ENCODE measurements around the gene HOXC6.
"Not testable (repeated sequence)": the region's sequence is repeated elsewhere in the genome, so short reads cannot be mapped to it uniquely, and the experiment has no call there.

HOXC6 gene

GRCh38 chr12:54034785-54035310, 6.6 kb downstream of the HOXC6 start:
- no peak for DNase-seq
- in situ Hi-C loops (cut with HindIII; ENCODE audit: low pct_ligation_motif_present, low pct_unique_long_range_greater_than_20kb, low sequenced_read_pairs) = no loop called here

DNA sequence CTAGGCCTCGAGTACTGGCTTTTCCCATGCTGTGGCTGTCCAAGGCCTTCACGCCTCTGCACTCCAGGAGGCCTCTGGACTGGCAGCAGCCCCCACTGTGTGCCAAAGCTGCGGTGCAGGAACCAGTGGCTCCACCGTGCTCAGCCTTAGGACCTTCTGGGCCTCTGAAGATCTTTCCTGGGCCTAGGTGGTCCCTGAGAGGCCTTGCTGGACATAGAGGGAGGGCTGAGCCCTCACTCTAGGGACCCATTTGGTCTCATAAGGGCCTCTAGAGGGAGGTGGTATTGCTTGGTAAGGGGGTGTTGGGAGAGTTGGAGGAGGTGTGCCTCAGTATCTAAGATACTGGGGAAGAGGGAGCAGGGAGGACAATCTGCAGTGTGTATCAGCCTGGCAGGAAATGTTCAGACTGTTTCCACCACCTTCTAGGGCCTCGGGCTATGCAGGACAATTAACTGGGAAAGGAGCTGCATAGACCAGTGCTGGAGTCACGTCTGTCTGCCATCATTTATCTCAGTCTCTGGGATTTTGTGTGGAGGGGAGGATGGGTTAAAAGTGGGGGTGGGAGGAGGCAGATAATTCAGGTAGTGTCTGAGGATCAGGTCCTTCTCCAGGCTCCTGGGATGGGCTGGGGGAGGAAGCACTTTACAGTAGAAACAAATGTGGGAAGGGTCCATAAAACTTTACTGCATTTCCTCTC, 7.5 kb downstream of the HOXC6 start:
- no peak for DNase-seq
- in situ Hi-C loops (cut with HindIII; ENCODE audit: low pct_ligation_motif_present, low pct_unique_long_range_greater_than_20kb, low sequenced_read_pairs) = no loop called here

DNA sequence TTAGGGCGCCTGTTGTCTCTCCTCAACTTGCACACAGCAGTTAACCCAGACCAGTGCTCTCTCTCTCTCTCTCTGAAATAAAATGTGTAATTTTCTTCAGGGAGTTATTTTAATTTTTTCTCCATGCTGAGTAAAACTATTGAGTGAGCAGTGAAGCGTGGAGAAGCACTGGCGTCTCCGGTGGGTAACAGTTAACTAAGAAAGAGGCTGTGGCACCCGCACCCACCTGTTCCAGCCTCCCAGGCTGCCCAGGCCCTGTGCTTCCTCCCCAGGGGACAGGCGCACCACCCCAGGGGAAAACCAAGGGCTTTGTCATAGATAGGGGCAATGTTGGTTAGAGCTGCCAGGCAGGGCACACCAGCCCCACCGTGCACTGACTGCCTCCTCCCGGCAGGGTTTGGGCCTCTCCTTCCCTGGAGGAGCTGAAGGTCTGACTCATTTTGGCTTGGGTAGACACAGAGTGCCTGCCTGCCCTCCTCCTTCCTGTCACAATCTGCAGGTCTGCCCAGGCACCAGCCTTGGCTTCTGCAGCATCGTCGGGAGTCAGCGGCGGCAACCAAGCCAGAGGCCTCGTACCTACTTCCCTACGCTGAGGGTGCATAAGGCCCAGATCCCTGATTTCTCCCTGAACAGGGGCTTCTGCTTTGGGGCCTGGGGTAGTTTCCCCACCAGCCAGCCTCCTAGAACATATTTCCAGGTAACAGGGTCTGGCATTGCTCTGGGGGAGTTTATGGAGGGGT, 8.6 kb downstream of the HOXC6 start:
- in situ Hi-C loops (cut with HindIII; ENCODE audit: low pct_ligation_motif_present, low pct_unique_long_range_greater_than_20kb, low sequenced_read_pairs) = no loop called here
- DNase-seq = peak; percentile 97

DNA sequence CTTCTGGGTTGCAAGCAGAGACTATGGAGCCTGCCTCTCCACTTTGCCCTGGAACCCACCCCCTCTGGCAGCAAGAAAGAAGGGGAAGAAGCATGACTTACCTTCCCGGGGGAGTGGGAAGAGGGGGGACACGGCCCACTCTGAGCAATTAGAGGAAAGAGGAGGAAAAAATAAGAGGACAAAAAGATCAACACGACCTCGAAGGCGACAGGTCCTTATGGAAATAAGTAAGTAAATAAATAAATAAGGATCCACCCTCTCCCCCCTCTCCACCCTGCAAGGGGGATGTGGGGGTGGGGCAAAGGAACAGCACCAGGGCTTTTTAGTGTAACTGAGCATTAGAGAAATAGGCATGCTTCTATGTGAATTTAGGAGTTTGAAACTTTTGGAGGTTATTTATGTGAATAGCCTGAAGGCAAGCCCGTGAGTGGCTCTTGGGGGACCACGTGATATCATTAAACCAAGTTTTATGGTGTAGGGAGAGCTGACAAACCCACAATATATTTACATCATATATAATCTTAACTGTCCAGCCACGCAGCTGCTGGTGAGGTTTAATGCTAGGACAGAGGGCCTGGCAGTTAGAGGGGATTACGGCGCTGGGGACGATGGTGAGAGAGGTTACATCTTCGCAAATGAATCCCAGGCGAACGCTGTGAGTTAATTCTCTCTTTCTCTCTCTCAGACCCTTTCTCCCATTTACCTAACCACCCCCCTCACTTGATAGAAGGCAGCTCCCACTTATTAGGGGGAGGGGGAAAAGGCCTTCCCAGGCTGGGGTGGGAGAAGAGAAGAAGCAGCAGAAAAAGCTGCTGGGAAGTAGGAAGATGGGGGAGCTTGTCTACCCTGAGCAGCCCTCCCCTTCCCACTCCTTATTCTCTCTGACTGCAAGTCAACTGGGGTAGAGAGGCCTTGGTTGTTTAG, 9.4 kb downstream of the HOXC6 start:
- DNase-seq = no peak
- in situ Hi-C loops (cut with HindIII; ENCODE audit: low pct_ligation_motif_present, low pct_unique_long_range_greater_than_20kb, low sequenced_read_pairs) = no loop called here

- no peak for DNase-seq
- in situ Hi-C loops (cut with HindIII; ENCODE audit: low pct_ligation_motif_present, low pct_unique_long_range_greater_than_20kb, low sequenced_read_pairs) = no loop called here
Observed at GRCh38 chr12:54038284-54038870, 10.1 kb downstream of the HOXC6 start.

- in situ Hi-C loops (cut with HindIII; ENCODE audit: low pct_ligation_motif_present, low pct_unique_long_range_greater_than_20kb, low sequenced_read_pairs) = no loop called here
- DNase-seq = no peak
Observed at GRCh38 chr12:54038871-54039414, 10.7 kb downstream of the HOXC6 start.

DNA sequence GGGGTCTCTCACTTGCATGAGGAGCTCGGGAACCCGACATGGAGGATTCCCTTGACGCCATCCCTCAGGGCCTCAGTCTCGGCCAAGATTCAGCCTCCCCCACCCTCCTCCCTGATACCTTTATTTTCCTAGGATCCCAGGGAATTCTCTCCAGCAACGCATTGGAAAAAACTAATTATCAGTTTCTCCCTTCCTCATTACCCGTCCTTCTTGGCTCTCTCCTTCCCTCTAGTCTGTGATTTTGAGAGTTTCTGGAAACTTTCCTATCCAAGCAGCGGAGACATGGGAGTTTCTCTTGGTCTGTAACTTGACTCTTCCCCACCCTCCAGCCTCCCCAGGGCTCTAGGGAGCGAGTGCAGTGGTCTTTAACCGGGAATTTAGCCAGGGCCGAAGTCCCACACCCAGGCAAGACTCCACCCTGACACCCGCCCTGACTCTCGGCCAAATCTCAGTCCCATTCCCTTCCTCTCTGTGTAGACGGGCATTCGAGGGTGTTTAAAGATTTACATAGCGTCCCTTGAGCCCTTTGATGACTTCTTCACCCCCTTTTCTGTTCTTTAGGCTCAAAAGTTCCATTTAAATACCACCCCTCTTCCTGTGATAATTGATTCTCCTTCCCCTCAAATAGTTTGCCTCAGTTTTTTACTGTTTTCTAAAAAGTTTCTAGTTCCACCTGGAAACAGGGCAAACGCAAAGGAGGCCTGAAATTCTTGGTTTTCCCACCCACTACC, 11.3 kb downstream of the HOXC6 start:
- in situ Hi-C loops (cut with HindIII; ENCODE audit: low pct_ligation_motif_present, low pct_unique_long_range_greater_than_20kb, low sequenced_read_pairs) = no loop called here
- no peak for DNase-seq

DNA sequence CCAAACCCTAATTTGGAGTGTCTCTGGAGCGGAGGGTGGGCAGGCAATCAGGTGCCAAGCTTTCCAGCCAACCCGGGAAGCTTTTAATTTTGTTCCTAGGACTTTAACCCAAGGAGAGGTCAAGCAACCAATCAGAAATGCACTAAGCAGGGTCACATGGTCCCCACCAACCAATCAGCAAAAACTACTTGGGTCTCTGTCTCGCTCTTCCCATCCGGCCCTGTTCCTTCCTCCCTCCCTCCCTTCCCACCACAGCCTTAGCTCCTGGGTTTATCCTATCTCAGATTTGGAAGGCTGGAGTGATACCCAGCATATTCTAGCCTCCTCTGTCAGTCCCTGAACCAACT, 11.9 kb downstream of the HOXC6 start:
- DNase-seq = peak; percentile 45
- in situ Hi-C loops (cut with HindIII; ENCODE audit: low pct_ligation_motif_present, low pct_unique_long_range_greater_than_20kb, low sequenced_read_pairs) = no loop called here

- in situ Hi-C loops (cut with HindIII; ENCODE audit: low pct_ligation_motif_present, low pct_unique_long_range_greater_than_20kb, low sequenced_read_pairs) = no loop called here
- no peak for DNase-seq
Observed at GRCh38 chr12:54040648-54041047, 12.4 kb downstream of the HOXC6 start.

- DNase-seq = no peak
- in situ Hi-C loops (cut with HindIII; ENCODE audit: low pct_ligation_motif_present, low pct_unique_long_range_greater_than_20kb, low sequenced_read_pairs) = no loop called here
Observed at GRCh38 chr12:54041097-54041690, 13.0 kb downstream of the HOXC6 start.

DNA sequence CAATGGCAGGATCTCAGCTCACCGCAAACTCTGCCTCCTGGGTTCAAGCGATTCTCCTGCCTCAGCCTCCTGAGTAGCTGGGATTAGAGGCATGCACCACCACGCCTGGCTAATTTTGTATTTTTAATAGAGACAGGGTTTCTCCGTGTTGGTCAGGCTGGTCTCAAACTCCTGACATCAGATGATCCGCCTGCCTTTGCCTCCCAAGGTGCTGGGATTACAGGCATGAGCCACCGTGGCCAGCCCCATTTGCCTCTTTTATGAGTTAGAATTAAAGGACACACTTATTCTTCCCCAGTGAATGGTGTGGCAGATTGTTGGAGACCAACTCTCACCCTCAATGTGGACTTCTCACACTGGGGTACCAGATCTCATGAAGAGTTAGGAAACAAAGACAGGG, 13.8 kb downstream of the HOXC6 start:
- DNase-seq; in situ Hi-C loops (cut with HindIII; ENCODE audit: low pct_ligation_motif_present, low pct_unique_long_range_greater_than_20kb, low sequenced_read_pairs): not testable (repeated sequence)

DNA sequence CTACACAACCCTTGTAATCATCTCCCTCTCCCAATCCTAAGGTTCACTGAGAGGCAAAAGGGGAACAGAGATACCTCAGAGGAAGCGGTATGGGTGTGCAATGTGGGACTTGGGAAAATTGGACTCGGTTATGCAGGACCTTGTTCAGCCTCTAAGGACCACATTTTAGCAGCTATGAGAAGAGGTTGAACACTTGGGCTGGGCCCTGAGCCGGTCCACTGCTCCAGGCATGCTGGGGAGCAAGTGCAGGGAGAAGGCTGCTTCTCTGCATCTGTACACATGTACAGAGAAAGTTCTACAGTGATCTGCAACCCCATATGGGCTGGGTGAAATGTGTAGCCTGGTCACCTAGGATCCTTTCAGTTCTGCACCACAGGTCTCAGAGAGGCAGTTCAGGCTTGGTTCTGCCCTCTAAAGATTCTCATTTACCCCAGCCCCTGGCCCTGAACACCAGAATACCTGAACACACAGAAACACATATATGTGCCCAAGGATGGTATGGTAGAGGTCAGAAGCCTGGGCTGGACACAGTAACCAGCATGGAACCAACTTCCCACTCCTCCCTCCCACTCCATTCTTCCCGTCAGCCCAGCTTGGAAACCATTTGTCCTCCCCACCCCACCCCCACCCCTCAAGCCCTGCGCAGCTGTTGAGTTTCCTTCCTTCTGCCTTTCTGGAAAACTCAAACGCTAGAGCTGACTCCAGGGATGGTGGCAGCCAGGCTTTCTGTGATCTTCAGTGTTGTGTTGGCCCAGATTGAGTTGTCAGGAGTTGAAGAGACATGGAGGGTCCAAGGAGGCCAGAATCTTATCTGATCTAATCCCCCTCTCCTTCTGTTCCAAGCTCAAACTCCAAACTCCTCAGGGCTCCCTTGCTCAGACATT, 15.0 kb downstream of the HOXC6 start:
- no peak for DNase-seq
- in situ Hi-C loops (cut with HindIII; ENCODE audit: low pct_ligation_motif_present, low pct_unique_long_range_greater_than_20kb, low sequenced_read_pairs) = no loop called here

- in situ Hi-C loops (cut with HindIII; ENCODE audit: low pct_ligation_motif_present, low pct_unique_long_range_greater_than_20kb, low sequenced_read_pairs) = no loop called here
- DNase-seq = no peak
Observed at GRCh38 chr12:54044425-54045103, 16.3 kb downstream of the HOXC6 start.

DNA sequence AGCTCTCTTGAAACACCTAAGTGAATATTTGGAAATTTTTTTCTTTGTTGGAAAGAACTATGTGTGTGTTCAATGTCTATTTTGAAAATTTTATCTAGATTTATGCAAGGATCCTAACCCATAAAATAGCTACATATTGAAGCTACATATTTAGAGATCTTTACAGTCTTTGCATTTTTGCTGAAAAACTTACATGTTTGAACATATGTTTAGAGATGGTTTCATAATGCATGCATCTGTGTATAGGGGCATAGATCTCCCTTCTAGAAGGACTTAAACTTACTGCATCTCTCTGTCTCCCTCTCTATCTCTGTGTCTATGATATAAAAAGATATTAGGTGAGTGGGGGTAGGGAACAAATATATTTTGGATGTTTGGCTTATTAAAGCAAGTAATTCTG, 17.2 kb downstream of the HOXC6 start:
- in situ Hi-C loops (cut with HindIII; ENCODE audit: low pct_ligation_motif_present, low pct_unique_long_range_greater_than_20kb, low sequenced_read_pairs) = no loop called here
- no peak for DNase-seq

DNA sequence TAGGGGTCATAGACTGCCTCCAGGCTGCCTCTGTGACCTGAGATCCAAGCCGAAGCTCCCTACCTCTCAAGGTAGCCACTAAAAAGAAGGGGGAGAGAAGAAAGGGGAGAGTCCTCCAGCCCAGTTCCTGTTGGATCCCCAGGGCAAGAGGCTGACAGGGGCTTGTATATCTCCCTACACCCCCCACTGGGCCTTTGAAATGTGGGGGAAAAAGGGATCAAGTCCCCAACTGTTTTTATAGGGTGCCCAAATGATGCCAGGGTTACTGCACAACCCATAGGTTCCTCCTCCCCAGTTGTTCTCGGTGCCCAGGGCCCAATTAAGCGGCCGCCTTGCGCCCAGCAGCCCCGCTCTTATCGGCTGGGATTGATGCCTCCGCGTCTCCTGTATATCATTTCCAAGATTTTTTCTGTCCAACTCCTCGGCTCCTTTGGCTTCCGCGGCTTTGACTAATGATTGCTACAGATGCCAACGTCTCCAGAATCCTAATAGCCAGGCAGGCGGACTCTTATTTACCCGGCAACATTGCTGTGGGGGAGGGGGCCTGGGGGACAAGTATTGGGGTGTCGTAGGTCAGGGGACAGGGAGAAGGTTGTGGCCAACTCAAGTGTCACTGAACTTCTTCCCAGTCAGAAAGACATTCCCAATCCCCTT, 17.8 kb downstream of the HOXC6 start:
- in situ Hi-C loops (cut with HindIII; ENCODE audit: low pct_ligation_motif_present, low pct_unique_long_range_greater_than_20kb, low sequenced_read_pairs) = no loop called here
- no peak for DNase-seq

DNA sequence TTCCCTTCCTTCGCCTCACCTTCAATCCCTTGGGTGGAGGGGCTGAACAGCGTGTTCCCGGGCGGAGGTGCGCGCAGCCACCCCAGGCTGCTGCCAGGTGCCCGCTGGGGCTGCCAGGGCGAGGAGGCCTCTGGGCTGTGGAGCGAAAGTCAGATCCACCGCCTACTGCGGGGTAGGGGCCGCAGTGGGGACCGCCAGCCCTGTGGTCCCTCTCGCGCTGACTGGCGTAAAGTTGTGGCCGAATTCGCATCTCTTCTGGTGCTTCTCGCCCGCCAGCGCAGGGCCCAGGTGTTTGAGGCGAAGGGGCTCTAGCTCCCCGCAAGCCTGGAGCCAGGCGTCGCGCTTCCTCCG, 18.5 kb downstream of the HOXC6 start:
- in situ Hi-C loops (cut with HindIII; ENCODE audit: low pct_ligation_motif_present, low pct_unique_long_range_greater_than_20kb, low sequenced_read_pairs) = no loop called here
- DNase-seq = no peak
